SJSA1 (cell line): ENCODE results near the gene REP15. TPM values are rescaled to one million over a fixed set of nuclear protein-coding genes. Genes with fewer than 3 reads are reported as not detected.

Source experiments
- DNase-seq, 2 experiments: peaks; one replicate each; pipeline ENCODE4 v3.0.0-alpha.2; 2015 to 2020; ENCODE audit warnings: low spot score in 2 of 2, low read depth in 1 of 2
- H3K27ac ChIP-seq: fragments of 250-450 bp; sonication (Bioruptor Pico); 2 replicates; pipeline ENCODE4 v1.5.1; 2020; ENCODE audit warnings: mild to moderate bottlenecking, moderate library complexity
- H3K27me3 ChIP-seq: fragments of 250-450 bp; sonication (Bioruptor Pico); replicated peaks from 2 replicates; pipeline ENCODE4 v1.5.1; 2020; ENCODE audit warnings: mild to moderate bottlenecking, moderate library complexity
- H3K36me3 ChIP-seq: fragments of 250-450 bp; sonication (Bioruptor Pico); 2 replicates; pipeline ENCODE4 v1.5.1; 2020; ENCODE audit warnings: mild to moderate bottlenecking
- H3K4me1 ChIP-seq: fragments of 250-450 bp; sonication (Bioruptor Pico); replicated peaks from 2 replicates; pipeline ENCODE4 v1.6.1; 2021; ENCODE audit warnings: mild to moderate bottlenecking
- H3K4me3 ChIP-seq: fragments of 250-450 bp; sonication (Bioruptor Pico); 2 replicates; pipeline ENCODE4 v1.5.1; 2020; ENCODE audit warnings: mild to moderate bottlenecking
- H3K9me3 ChIP-seq: fragments of 250-450 bp; sonication (Bioruptor Pico); replicated peaks from 2 replicates; pipeline ENCODE4 v1.5.1; 2020; ENCODE audit warnings: mild to moderate bottlenecking
- total RNA-seq: library from RNA; depleted of rRNA; stranded (reverse); fragments of >200 nt; shearing (Covaris generic); gene quantifications from 2 replicates; pipeline ENCODE4 v1.2.3, GENCODE V29; 2014

Gene REP15
- total RNA-seq, 1 experiment from 2014 or later = 1.1 TPM

DNA sequence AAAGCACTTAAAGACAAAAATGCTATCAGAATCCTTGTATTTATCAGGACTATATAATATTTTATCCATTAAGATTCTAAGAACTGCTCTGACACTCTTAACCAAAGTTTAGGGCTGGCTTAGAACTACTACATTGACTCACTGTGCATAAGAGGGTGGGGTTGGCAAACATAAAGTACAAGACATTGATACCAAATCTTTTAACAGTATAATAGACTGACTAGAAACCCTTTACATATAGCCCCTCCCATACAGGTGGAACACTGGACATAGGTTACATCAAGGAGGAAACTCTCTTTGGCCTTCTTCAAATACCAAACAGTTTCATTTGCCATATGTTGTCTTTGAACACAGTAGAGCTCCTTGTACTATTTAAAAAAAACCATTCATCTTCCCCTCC lies 15.6 kb upstream of the REP15 start:
- 0 out of 2 replicates have a peak, but pooled peaks cover 4% of the 10 kb centered on the region for H3K4me1 ChIP-seq
- H3K27ac ChIP-seq = no peak overlapping the region
- DNase-seq = no peak
- no peaks in the 10 kb centered on the region for H3K27me3 ChIP-seq
- H3K9me3 ChIP-seq = no peaks in the 10 kb centered on the region
- no peak overlapping the region for H3K4me3 ChIP-seq
- peaks cover 47% of the 10 kb centered on the region for H3K36me3 ChIP-seq

DNA sequence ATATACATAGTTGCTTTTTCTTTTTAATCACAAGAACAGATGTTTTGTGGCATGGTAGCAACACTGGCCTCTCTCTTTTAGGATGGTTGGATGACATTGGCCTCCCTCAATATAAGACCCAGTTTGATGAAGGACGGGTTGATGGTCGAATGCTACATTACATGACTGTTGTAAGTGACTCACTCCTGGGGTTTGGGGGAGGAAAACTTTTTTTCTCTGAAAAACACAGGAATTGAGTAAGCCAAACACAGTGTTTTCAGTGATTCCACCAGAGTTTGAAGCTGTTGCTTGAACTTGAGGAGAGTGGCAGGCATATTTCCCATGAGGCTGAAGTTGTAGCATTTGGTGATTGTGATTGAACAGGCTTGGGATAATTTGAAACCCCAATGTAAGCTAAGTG lies 13.7 kb upstream of the REP15 start:
- no peak overlapping the region for H3K4me3 ChIP-seq
- 0 out of 2 replicates have a peak, but pooled peaks cover 4% of the 10 kb centered on the region for H3K4me1 ChIP-seq
- no peaks in the 10 kb centered on the region for H3K27me3 ChIP-seq
- H3K27ac ChIP-seq = no peak overlapping the region
- no peak for DNase-seq
- H3K9me3 ChIP-seq = no peaks in the 10 kb centered on the region
- peaks cover 50% of the 10 kb centered on the region for H3K36me3 ChIP-seq

DNA sequence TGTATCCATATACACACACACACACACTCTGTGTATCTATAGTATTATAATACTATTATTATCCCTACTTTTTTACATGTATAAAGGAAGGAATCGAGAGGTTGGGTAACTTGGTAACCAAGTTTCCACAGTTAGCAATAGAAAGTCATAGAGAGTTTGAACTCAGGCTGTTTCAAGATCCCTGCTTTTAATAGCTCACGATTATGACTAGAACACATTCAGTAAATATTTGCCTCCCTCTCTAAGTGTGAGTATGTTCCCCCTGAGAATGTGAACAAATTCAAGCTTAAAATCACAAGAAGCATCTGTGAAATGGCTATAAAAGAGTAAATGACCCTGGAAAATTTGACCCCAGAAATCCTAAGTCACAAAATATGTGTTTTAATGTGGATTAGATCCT lies 11.0 kb upstream of the REP15 start:
- no peak for DNase-seq
- Histone ChIP-seq H3K9me3 (no peaks in the 10 kb centered on the region), H3K36me3 (peaks cover 57% of the 10 kb centered on the region), H3K4me3 (no peak overlapping the region), H3K27me3 (no peaks in the 10 kb centered on the region), H3K27ac (no peak overlapping the region), H3K4me1 (0 out of 2 replicates have a peak, but pooled peaks cover 4% of the 10 kb centered on the region)

DNA sequence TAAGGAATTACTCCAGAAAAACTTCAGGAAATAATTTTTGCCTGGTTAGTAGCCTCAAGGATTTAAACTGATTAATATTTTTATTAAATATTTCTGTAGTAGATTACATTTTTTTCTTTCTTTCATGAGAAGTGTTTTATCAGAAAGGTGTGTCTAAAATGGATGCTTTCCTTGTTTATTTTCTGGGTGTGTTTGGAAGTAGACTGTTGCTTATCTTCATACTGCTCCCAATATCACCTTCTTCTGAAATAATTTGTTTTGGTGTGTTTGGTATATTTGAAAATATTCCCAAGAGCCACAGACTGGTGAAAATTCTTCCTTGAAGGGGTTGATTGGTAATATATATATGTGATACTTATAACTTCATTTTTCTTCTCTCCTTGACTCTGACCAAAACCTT lies 10.1 kb upstream of the REP15 start:
- no peak overlapping the region for H3K4me3 ChIP-seq
- DNase-seq = no peak
- peaks cover 53% of the 10 kb centered on the region for H3K36me3 ChIP-seq
- no peaks in the 10 kb centered on the region for H3K27me3 ChIP-seq
- H3K27ac ChIP-seq = no peak overlapping the region
- 0 out of 2 replicates have a peak, but pooled peaks cover 4% of the 10 kb centered on the region for H3K4me1 ChIP-seq
- H3K9me3 ChIP-seq = no peaks in the 10 kb centered on the region

DNA sequence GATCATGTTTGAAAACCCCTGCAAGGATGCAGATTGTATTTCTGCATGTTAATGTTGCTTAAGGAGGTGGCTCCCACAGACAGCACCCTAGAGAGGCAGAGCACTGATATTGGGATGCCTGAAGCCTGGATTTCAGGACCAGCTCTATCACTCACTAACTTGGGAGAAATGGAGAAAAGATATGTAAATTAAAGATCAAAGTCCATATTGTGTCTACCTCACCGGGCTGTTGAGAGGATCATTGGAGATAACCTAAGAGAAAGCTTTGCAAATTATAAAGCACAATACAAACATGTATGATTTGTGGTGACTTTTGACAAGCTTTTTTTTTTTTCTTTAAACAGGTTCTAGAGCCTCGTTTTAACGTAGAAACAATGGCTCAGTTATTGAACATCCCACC lies 7.6 kb upstream of the REP15 start:
- no peak overlapping the region for H3K4me3 ChIP-seq
- H3K9me3 ChIP-seq = no peaks in the 10 kb centered on the region
- H3K27ac ChIP-seq = no peak overlapping the region
- H3K27me3 ChIP-seq = no peaks in the 10 kb centered on the region
- no peak for DNase-seq
- H3K4me1 ChIP-seq = no peaks in the 10 kb centered on the region
- peaks cover 50% of the 10 kb centered on the region for H3K36me3 ChIP-seq

DNA sequence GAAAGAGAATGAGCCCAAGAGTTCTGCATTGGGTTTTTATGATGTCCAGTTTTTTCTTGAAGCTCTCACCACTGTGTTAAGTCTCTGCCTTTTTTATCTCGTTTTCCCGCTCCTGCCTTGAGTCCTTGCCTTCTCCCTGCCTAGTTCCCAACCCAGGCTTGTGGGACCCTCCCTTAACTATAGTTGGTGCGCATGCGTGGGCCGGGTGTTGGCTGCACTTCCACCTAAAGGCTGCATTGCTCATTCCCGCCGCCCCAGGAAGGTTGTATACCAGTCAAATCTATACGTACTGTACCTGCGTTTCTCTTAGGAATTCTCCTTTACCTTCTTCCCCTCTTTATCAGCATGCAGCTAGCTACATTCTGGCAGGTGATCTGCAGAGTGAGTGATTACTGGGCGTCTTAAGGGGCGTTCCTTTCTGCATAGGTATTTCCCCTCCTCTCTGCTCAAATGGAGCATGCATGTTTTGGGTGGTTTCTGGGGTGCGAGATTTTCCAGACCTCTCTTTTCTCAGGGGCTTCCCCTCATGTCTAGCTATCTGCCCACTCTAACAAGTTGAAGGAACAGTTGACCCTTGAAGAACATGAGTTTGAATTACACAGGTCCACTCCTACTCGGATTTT lies 6.6 kb upstream of the REP15 start:
- peaks cover 55% of the 10 kb centered on the region for H3K36me3 ChIP-seq
- H3K27ac ChIP-seq = no peak overlapping the region
- no peaks in the 10 kb centered on the region for H3K9me3 ChIP-seq
- no peaks in the 10 kb centered on the region for H3K27me3 ChIP-seq
- no peaks in the 10 kb centered on the region for H3K4me1 ChIP-seq
- H3K4me3 ChIP-seq = no peak overlapping the region
- no peak for DNase-seq

DNA sequence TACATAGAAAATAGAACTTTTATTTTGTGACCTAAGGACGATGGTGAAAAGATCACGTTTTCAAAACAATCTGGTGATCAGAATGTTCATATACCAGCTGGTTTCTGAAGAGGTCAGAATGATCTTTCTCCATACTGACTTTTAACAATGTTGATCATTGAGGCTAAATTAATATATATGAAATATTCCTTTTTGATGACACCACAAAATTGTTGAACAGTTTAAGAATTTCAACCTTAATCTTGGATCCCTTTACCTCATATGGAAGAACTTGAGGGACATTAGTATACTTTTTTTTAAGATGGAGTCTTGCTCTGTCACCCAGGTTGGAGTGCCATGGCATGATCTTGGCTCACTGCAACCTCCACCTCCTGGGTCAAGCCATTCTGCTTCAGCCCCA lies 2.8 kb upstream of the REP15 start:
- Histone ChIP-seq H3K9me3 (no peaks in the 10 kb centered on the region), H3K4me3 (no peak overlapping the region), H3K27ac (no peak overlapping the region), H3K36me3 (peaks cover 41% of the 10 kb centered on the region), H3K27me3 (no peaks in the 10 kb centered on the region), H3K4me1 (peaks cover 11% of the 10 kb centered on the region)
- DNase-seq = no peak

DNA sequence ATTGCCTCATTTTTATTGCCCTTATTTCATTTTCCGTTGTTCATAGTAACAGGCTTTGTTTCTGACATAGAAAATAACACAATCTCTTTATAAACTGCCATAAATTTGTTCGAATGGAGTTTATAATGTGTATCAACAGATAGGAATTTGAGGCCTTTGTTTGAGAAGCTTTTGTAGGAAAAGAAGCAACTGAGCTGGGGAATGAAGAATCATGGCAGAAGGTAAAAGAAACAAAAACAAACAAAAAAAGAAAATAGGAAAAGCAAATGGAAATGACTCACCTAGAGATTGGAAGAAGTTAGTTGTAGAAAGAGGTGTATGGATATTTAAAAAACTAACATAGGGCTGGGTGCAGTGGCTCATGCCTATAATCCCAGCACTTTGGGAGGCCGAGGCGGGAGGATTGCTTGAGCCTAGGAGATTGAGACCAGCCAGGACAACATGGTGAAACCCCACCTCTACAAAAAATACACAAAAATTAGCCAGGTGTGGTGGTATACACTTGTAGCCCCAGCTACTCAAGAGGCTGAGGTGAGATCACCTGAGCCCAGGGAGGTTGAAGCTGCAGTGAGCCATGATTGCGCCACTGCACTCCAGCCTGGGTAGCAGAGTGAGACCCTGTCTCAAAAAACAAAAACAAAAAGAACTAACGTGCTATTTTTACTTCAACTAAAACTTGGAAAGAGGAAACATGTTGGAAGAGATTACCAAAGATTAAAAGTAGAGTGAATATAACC lies 523 bp upstream of the REP15 start:
- Histone ChIP-seq H3K4me3 (no peak overlapping the region), H3K36me3 (peaks cover 30% of the 10 kb centered on the region), H3K27ac (peak overlapping the region; percentile 70), H3K27me3 (no peaks in the 10 kb centered on the region), H3K4me1 (peaks cover 11% of the 10 kb centered on the region), H3K9me3 (no peaks in the 10 kb centered on the region)
- DNase-seq = peak in 1 of 2 experiments; percentile 37

DNA sequence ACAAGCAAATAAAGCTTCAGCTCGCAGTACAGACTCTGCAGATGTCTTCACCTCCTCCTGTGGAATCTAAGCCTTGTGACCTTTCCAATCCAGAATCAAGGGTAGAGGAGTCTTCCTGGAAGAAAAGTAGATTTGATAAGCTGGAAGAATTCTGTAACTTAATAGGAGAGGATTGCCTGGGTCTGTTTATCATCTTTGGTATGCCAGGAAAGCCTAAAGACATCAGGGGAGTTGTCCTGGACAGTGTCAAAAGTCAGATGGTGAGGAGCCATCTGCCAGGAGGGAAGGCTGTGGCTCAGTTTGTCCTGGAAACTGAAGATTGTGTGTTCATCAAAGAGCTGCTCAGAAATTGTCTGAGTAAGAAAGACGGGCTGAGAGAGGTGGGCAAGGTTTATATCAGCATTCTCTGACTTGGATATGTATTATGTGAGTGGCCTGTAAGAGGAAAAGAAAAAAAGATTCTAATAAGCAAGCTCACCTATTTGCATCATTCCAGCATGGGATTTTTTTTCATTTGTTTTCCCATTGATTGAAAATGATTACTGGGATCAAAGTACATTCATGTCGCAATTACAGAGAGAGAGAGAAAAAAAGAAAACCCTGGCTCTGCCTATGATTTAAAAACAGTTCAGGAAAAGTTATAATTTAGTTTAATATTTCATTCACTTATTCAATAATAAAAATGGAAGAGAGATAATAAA lies 767 bp downstream of the REP15 start:
- DNase-seq = no peak
- Histone ChIP-seq H3K4me3 (no peak overlapping the region), H3K27ac (no peak overlapping the region), H3K9me3 (no peaks in the 10 kb centered on the region), H3K27me3 (no peaks in the 10 kb centered on the region), H3K4me1 (peaks cover 11% of the 10 kb centered on the region), H3K36me3 (peaks cover 20% of the 10 kb centered on the region)

DNA sequence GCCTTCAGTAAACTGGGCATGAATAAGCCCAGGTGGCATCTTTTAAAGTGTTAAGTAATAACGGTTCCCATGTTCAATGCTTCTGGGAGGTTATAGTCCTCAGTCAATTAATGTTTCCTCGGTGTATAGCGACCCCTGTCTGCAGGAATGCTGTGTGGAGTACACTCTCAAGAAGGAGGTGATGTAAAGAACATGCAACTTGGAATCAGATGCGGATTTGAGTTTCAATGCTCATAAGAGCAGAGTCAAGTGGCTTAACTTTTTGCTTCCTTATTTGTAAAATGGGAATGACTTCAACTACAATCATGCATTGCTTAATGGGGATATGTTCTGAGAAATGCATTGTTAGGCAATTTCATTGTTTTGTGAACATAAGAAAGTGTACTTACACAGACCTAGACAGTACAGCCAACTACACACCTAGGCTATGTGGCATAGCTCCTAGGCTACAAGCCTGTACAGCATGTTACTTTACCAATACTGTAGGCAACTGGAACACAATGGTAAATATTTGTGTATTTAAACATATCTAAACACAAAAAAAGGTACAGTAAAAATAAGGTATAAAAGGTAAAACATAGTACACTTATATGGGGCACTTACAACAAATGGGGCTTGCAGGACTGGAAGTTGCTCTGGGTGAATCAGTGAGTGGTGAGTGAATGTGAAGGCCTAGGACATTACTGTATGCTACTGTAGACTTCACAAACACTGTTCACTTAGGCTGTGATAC lies 7.6 kb downstream of the REP15 start:
- H3K27ac ChIP-seq = no peak overlapping the region
- peak; percentile 64 to 74 for DNase-seq
- no peaks in the 10 kb centered on the region for H3K27me3 ChIP-seq
- no peak overlapping the region for H3K4me3 ChIP-seq
- H3K36me3 ChIP-seq = no peaks in the 10 kb centered on the region
- H3K9me3 ChIP-seq = no peaks in the 10 kb centered on the region
- peaks cover 10% of the 10 kb centered on the region for H3K4me1 ChIP-seq

DNA sequence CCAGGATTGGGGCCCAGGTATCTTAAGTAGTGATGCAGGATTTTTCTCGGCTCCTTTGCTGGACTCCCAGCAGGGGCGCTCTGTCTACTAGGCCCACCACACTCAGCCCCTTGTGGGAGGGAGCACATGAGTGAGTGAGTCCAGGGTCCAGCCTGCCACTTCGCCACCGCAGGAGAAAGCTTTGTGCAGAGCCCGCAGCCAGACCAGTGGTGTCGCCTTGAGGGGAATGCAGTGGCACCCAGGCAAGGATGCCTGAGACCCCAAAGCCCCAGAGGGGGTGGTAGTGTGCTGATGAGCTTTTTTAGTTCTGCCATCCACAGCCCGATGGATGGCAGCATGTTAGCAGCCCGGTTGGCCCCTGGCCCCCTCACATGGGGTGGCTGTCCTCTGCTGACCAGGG lies 9.0 kb downstream of the REP15 start:
- DNase-seq = no peak
- no peak overlapping the region for H3K27ac ChIP-seq
- H3K36me3 ChIP-seq = no peaks in the 10 kb centered on the region
- H3K4me1 ChIP-seq = peaks cover 10% of the 10 kb centered on the region
- no peak overlapping the region for H3K4me3 ChIP-seq
- H3K27me3 ChIP-seq = no peaks in the 10 kb centered on the region
- H3K9me3 ChIP-seq = no peaks in the 10 kb centered on the region

DNA sequence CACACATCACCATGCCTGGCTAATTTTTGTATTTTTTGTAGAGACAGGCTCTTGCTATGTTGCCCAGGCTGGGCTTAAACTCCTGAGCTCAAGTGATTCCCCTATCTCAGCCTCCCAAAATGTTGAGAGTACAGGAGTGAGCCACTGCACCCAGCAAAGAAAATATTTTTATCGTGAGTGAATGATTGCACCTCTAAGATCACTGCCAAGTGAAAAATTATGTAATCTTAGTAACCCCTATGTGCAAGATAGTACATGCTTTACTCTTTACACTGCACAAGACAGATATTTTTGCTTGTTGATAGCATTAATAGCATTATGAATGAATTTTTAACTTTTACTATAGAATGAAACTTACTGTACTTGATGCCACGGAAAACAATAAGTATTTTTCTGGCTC lies 11.0 kb downstream of the REP15 start:
- H3K27ac ChIP-seq = no peak overlapping the region
- H3K4me3 ChIP-seq = no peak overlapping the region
- H3K9me3 ChIP-seq = no peaks in the 10 kb centered on the region
- H3K4me1 ChIP-seq = peaks cover 14% of the 10 kb centered on the region
- no peaks in the 10 kb centered on the region for H3K27me3 ChIP-seq
- DNase-seq = no peak
- H3K36me3 ChIP-seq = peaks cover 3% of the 10 kb centered on the region; the same call in 1 of the 2 replicates

DNA sequence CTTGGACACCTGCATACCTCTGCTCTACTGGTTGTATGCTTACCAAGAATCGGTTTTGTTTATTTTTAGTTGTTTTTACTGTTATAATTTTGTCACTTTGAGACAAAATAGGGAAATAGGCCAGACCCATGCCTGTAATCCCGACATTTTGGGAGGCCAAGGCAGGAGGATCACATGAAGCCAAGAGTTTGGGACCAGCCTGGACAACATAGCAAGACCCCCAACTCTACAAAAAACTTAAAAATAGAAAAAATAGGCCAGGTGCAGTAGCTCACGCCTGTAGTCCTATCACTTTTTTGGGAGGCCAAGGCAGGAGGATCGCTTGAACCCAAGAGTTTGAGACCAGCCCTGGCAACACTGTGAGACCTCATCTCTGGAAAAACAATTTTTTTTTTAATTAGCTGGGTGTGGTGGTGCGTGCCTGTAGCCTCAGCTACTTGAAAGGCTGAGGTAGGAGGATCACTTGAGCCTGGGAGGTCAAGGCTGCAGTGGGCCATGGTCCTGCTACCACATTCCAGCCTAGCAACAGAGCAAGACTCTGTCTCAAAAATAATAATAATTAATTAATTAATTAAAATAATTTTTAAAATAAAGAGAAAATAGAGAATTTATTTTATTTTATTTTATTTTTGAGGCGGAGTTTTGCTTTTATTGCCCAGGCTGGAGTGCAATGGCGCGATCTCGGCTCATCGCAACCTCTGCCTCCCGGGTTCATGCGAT lies 13.1 kb downstream of the REP15 start:
- Histone ChIP-seq H3K4me1 (peaks cover 5% of the 10 kb centered on the region), H3K27me3 (no peaks in the 10 kb centered on the region), H3K27ac (no peak overlapping the region), H3K36me3 (peaks cover 3% of the 10 kb centered on the region; the same call in 1 of the 2 replicates), H3K9me3 (no peaks in the 10 kb centered on the region), H3K4me3 (peak overlapping the region; percentile 74; the same call in 1 of the 2 replicates)
- no peak for DNase-seq
